ENCODE data around the gene SDC3. TPM values are rescaled to one million over a fixed set of nuclear protein-coding genes. Genes with fewer than 3 reads are reported as not detected.

The SDC3 gene
- total and polyA plus RNA-seq, 4 donors, result 3.3 to 27.5 (median 16.6) TPM

GRCh38 chr1:30845237-30845903, 63.2 kb downstream of the SDC3 start:
- no peaks in the 10 kb centered on the region for H3K27me3 ChIP-seq (ENCODE audit: control insufficient read depth in 4 of 4, insufficient read depth in 4 of 4, low read length in 3 of 4)

DNA sequence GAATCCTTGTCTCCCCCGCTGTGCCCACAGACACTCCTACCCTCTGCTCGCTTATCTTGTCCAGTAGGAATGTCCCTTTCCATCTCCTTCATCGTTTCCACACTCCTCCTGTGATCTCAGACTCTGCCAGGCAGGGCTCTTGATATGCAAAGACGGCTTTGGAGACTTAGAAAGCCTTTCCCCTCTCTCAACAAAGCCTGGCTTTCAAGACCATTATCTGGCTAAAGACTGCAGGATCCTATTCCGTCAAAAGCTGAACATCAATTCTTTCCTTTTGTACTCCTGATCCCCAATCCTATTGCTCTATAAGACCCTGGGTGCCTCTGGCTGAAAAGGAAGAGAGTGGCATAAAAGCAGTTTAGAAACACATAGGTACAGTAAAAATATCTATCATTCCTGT, 63.9 kb downstream of the SDC3 start:
- TF ChIP-seq SP1 (IDR thresholded peaks at IDR 0.05), result no peak
- no peak for TF ChIP-seq FOXA2 (IDR thresholded peaks at IDR 0.05)
- TF ChIP-seq, protein P1, sequence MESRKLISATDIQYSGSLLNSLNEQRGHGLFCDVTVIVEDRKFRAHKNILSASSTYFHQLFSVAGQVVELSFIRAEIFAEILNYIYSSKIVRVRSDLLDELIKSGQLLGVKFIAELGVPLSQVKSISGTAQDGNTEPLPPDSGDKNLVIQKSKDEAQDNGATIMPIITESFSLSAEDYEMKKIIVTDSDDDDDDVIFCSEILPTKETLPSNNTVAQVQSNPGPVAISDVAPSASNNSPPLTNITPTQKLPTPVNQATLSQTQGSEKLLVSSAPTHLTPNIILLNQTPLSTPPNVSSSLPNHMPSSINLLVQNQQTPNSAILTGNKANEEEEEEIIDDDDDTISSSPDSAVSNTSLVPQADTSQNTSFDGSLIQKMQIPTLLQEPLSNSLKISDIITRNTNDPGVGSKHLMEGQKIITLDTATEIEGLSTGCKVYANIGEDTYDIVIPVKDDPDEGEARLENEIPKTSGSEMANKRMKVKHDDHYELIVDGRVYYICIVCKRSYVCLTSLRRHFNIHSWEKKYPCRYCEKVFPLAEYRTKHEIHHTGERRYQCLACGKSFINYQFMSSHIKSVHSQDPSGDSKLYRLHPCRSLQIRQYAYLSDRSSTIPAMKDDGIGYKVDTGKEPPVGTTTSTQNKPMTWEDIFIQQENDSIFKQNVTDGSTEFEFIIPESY (IDR thresholded peaks at IDR 0.05), result no peak
- TF ChIP-seq, protein P2, sequence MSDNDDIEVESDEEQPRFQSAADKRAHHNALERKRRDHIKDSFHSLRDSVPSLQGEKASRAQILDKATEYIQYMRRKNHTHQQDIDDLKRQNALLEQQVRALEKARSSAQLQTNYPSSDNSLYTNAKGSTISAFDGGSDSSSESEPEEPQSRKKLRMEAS (IDR thresholded peaks at IDR 0.05), result no peak
- TF ChIP-seq RXRA (IDR thresholded peaks at IDR 0.05), result no peak
- no peak for TF ChIP-seq HNF4A (conservative IDR thresholded peaks at IDR 0.05)
- Histone ChIP-seq H3K9ac (ENCODE audit: low read depth in 1 of 2, low read length in 2 of 2) (no peak overlapping the region), H3K36me3 (ENCODE audit: control insufficient read depth in 4 of 4, insufficient read depth in 3 of 4, low read depth in 1 of 4, low read length in 3 of 4) (no peaks in the 10 kb centered on the region), H3K27me3 (ENCODE audit: control insufficient read depth in 4 of 4, insufficient read depth in 4 of 4, low read length in 3 of 4) (no peaks in the 10 kb centered on the region), H3K27ac (ENCODE audit: low read depth in 1 of 2, low read length in 2 of 2) (no peak overlapping the region), H3K4me1 (ENCODE audit: control insufficient read depth in 4 of 4, insufficient read depth in 4 of 4, low read length in 3 of 4) (peaks cover 0 to 15% (median 7%) of the 10 kb centered on the region in 4 donors), H3K4me3 (ENCODE audit: low read depth in 1 of 3, low read length in 3 of 3) (no peak overlapping the region), H3K9me3 (ENCODE audit: control insufficient read depth in 4 of 4, low read length in 3 of 4) (no peaks in the 10 kb centered on the region)
- DNase-seq (ENCODE audit: low spot score), result no peak
- 71% methylated on average over 5 of the region's 5 CpGs for WGBS

More at GRCh38 chr1:30845237-30845903, 63.2 kb downstream of the SDC3 start:
- H3K4me1 ChIP-seq (ENCODE audit: control insufficient read depth in 4 of 4, insufficient read depth in 4 of 4, low read length in 3 of 4), result peaks cover 0 to 14% (median 7%) of the 10 kb centered on the region in 4 donors
- H3K27ac ChIP-seq (ENCODE audit: low read depth in 1 of 2, low read length in 2 of 2), result no peak overlapping the region
- H3K9me3 ChIP-seq (ENCODE audit: control insufficient read depth in 4 of 4, low read length in 3 of 4), result no peaks in the 10 kb centered on the region
- WGBS, result 72% methylated on average over 10 of the region's 10 CpGs
- no peak overlapping the region for H3K4me3 ChIP-seq (ENCODE audit: low read depth in 1 of 3, low read length in 3 of 3)
- no peaks in the 10 kb centered on the region for H3K36me3 ChIP-seq (ENCODE audit: control insufficient read depth in 4 of 4, insufficient read depth in 3 of 4, low read depth in 1 of 4, low read length in 3 of 4)
- no peak for TF ChIP-seq RXRA (IDR thresholded peaks at IDR 0.05)
- TF ChIP-seq YY1 (IDR thresholded peaks at IDR 0.05), result no peak
- TF ChIP-seq, protein P3, sequence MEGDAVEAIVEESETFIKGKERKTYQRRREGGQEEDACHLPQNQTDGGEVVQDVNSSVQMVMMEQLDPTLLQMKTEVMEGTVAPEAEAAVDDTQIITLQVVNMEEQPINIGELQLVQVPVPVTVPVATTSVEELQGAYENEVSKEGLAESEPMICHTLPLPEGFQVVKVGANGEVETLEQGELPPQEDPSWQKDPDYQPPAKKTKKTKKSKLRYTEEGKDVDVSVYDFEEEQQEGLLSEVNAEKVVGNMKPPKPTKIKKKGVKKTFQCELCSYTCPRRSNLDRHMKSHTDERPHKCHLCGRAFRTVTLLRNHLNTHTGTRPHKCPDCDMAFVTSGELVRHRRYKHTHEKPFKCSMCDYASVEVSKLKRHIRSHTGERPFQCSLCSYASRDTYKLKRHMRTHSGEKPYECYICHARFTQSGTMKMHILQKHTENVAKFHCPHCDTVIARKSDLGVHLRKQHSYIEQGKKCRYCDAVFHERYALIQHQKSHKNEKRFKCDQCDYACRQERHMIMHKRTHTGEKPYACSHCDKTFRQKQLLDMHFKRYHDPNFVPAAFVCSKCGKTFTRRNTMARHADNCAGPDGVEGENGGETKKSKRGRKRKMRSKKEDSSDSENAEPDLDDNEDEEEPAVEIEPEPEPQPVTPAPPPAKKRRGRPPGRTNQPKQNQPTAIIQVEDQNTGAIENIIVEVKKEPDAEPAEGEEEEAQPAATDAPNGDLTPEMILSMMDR (IDR thresholded peaks at IDR 0.05; ENCODE audit: low read depth, low read length, missing input control), result no peak
- no peak for TF ChIP-seq HNF4A (conservative IDR thresholded peaks at IDR 0.05)
- TF ChIP-seq FOXA1 (IDR thresholded peaks at IDR 0.05), result no peak
- no peak for TF ChIP-seq SP1 (IDR thresholded peaks at IDR 0.05)
- TF ChIP-seq RAD21 (IDR thresholded peaks at IDR 0.05), result no peak
- no peak for TF ChIP-seq EGR1 (IDR thresholded peaks at IDR 0.05; ENCODE audit: low read depth in 2 of 2)
- TF ChIP-seq NR2F2 (IDR thresholded peaks at IDR 0.05), result no peak
- TF ChIP-seq, protein P2 (IDR thresholded peaks at IDR 0.05), result no peak
- no peak for DNase-seq (ENCODE audit: low spot score)
- no peak overlapping the region for H3K9ac ChIP-seq (ENCODE audit: low read depth in 1 of 2, low read length in 2 of 2)

- 77% methylated on average over 7 of the region's 7 CpGs for WGBS
- H3K27ac ChIP-seq (ENCODE audit: low read depth in 1 of 2, low read length in 2 of 2), result no peak overlapping the region
- H3K4me3 ChIP-seq (ENCODE audit: low read depth in 1 of 3, low read length in 3 of 3), result no peak overlapping the region
Observed at GRCh38 chr1:30842697-30843354, 65.7 kb downstream of the SDC3 start.

More at GRCh38 chr1:30842697-30843354, 65.7 kb downstream of the SDC3 start:
- DNase-seq (ENCODE audit: low spot score), result no peak
- no peak overlapping the region for H3K9ac ChIP-seq (ENCODE audit: low read depth in 1 of 2, low read length in 2 of 2)
- TF ChIP-seq JUND (IDR thresholded peaks at IDR 0.05) (no peak), GABPA (IDR thresholded peaks at IDR 0.05 in 1 of 2, conservative IDR thresholded peaks at IDR 0.05 in 1 of 2) (no peak), FOXA2 (IDR thresholded peaks at IDR 0.05) (no peak), NR2F2 (IDR thresholded peaks at IDR 0.05) (peak; percentile 38)
- H3K4me1 ChIP-seq (ENCODE audit: control insufficient read depth in 4 of 4, insufficient read depth in 4 of 4, low read length in 3 of 4), result peaks cover 0 to 13% (median 7%) of the 10 kb centered on the region in 4 donors
- no peaks in the 10 kb centered on the region for H3K27me3 ChIP-seq (ENCODE audit: control insufficient read depth in 4 of 4, insufficient read depth in 4 of 4, low read length in 3 of 4)
- no peaks in the 10 kb centered on the region for H3K36me3 ChIP-seq (ENCODE audit: control insufficient read depth in 4 of 4, insufficient read depth in 3 of 4, low read depth in 1 of 4, low read length in 3 of 4)
- H3K9me3 ChIP-seq (ENCODE audit: control insufficient read depth in 4 of 4, low read length in 3 of 4), result no peaks in the 10 kb centered on the region

All from liver (tissue), 9 donors.